Endothelial cell (in vitro differentiated cells): ENCODE results near the gene AQP10. TPM values are rescaled to one million over a fixed set of nuclear protein-coding genes. Genes with fewer than 3 reads are reported as not detected.
"Not testable (repeated sequence)": the region's sequence is repeated elsewhere in the genome, so short reads cannot be mapped to it uniquely, and the experiment has no call there.

Experiments used
- DNase-seq: peaks from one replicate; pipeline ENCODE4 v3.0.0; 2021; ENCODE audit warnings: low spot score
- H3K27ac Mint-ChIP-seq: one replicate; pipeline ENCODE4 v1.8.0; 2021; ENCODE audit warnings: mixed read lengths, inconsistent platforms; ENCODE audit not compliant: unreplicated experiment
- H3K27me3 Mint-ChIP-seq: one replicate; pipeline ENCODE4 v1.8.0; 2021; ENCODE audit warnings: mild to moderate bottlenecking, moderate library complexity, mixed read lengths, inconsistent platforms; ENCODE audit not compliant: unreplicated experiment
- H3K36me3 Mint-ChIP-seq: one replicate; pipeline ENCODE4 v1.8.0; 2021; ENCODE audit warnings: mild to moderate bottlenecking, low read depth, mixed read lengths, inconsistent platforms; ENCODE audit not compliant: unreplicated experiment
- H3K4me1 Mint-ChIP-seq: one replicate; pipeline ENCODE4 v1.8.0; 2021; ENCODE audit warnings: mild to moderate bottlenecking, mixed read lengths, inconsistent platforms; ENCODE audit not compliant: unreplicated experiment
- H3K4me3 Mint-ChIP-seq: one replicate; pipeline ENCODE4 v1.8.0; 2021; ENCODE audit warnings: mild to moderate bottlenecking, mixed read lengths, inconsistent platforms; ENCODE audit not compliant: unreplicated experiment
- H3K9me3 Mint-ChIP-seq: one replicate; pipeline ENCODE4 v1.8.0; 2021; ENCODE audit warnings: mixed read lengths, inconsistent platforms; ENCODE audit not compliant: unreplicated experiment
- CTCF ChIP-seq: fragments of 200-600 bp; sonication (generic); IDR thresholded peaks from one replicate; pipeline ENCODE4 v1.5.0; 2021; ENCODE audit warnings: antibody characterized with exemption; ENCODE audit not compliant: unreplicated experiment
- total RNA-seq: library from RNA; stranded (reverse); fragmentation: NEBNext Ultra II Directional; extraction: Animal tissue kit (Norgen Biotek cat#: 25700); gene quantifications from one replicate; pipeline ENCODE4 v1.2.1, GENCODE V29; 2021; ENCODE audit not compliant: unreplicated experiment

The AQP10 gene
- total RNA-seq, 1 donor from 2014 or later, result not detected

- no peak for DNase-seq
- TF ChIP-seq CTCF, result no peak
- Mint-ChIP-seq H3K27me3 (no peaks in the 10 kb centered on the region), H3K36me3 (no peaks in the 10 kb centered on the region), H3K4me3 (no peak overlapping the region), H3K9me3 (no peaks in the 10 kb centered on the region), H3K4me1 (no peaks in the 10 kb centered on the region), H3K27ac (no peak overlapping the region)
Observed at GRCh38 chr1:154361357-154361756, 40.5 kb downstream of the AQP10 start.

- H3K27ac Mint-ChIP-seq, result no peak overlapping the region
- H3K4me3 Mint-ChIP-seq, result no peak overlapping the region
- no peaks in the 10 kb centered on the region for H3K4me1 Mint-ChIP-seq
- H3K36me3 Mint-ChIP-seq, result no peaks in the 10 kb centered on the region
- H3K9me3 Mint-ChIP-seq, result no peaks in the 10 kb centered on the region
- DNase-seq, result no peak
- TF ChIP-seq CTCF, result no peak
- H3K27me3 Mint-ChIP-seq, result no peaks in the 10 kb centered on the region
Observed at GRCh38 chr1:154371436-154371835, 50.5 kb downstream of the AQP10 start.

GRCh38 chr1:154373777-154374357 lies 53.0 kb downstream of the AQP10 start:
- not testable (repeated sequence) for H3K27ac Mint-ChIP-seq, H3K4me3 Mint-ChIP-seq, DNase-seq, H3K4me1 Mint-ChIP-seq, H3K27me3 Mint-ChIP-seq, H3K36me3 Mint-ChIP-seq, H3K9me3 Mint-ChIP-seq

Other genes with a start within 250 kb of the AQP10 start
- gene NUP210L, start 166.0 kb upstream of the AQP10 start, total RNA-seq, result 0.15 TPM
- gene TPM3, start 129.0 kb upstream of the AQP10 start, total RNA-seq, result 689 TPM
- gene CFAP141, start 114.8 kb upstream of the AQP10 start, total RNA-seq, result not detected
- 243 TPM for gene UBAP2L, start 100.1 kb upstream of the AQP10 start, total RNA-seq
- 57.1 TPM for gene HAX1, start 48.5 kb upstream of the AQP10 start, total RNA-seq
- 58.1 TPM for gene ATP8B2, start 4.4 kb downstream of the AQP10 start, total RNA-seq
- gene IL6R, start 84.2 kb downstream of the AQP10 start, total RNA-seq, result 1.0 TPM
- gene TDRD10, start 181.1 kb downstream of the AQP10 start, total RNA-seq, result 27.8 TPM
- 79.3 TPM for gene SHE, start 181.3 kb downstream of the AQP10 start, total RNA-seq
- 73.9 TPM for gene UBE2Q1, start 237.6 kb downstream of the AQP10 start, total RNA-seq
- 0.44 TPM for gene CHRNB2, start 246.7 kb downstream of the AQP10 start, total RNA-seq